Chondrocyte (in vitro differentiated cells): ENCODE measurements around the gene INTS11. TPM values are rescaled to one million over a fixed set of nuclear protein-coding genes. Genes with fewer than 3 reads are reported as not detected.
A peak's percentile ranks its signal among the peaks of the same experiment; 100 is the strongest.

Experiments used
- DNase-seq: peaks from one replicate; pipeline ENCODE4 v3.0.0; 2021; ENCODE audit warnings: mixed read lengths, low spot score
- H3K27ac Mint-ChIP-seq: one replicate; pipeline ENCODE4 v1.8.0; 2021; ENCODE audit warnings: mild to moderate bottlenecking, moderate library complexity, mixed read lengths; ENCODE audit not compliant: unreplicated experiment
- H3K27me3 Mint-ChIP-seq: 2 replicates; pipeline ENCODE4 v1.8.0; 2021; ENCODE audit warnings: low read depth, mixed read lengths
- H3K36me3 Mint-ChIP-seq: 2 replicates; pipeline ENCODE4 v1.8.0; 2021; ENCODE audit warnings: low read depth, mixed read lengths
- H3K4me1 Mint-ChIP-seq: 2 replicates; pipeline ENCODE4 v1.8.0; 2021; ENCODE audit warnings: low read depth, mild to moderate bottlenecking, mixed read lengths
- H3K4me3 Mint-ChIP-seq: one replicate; pipeline ENCODE4 v1.8.0; 2021; ENCODE audit warnings: mild to moderate bottlenecking, moderate library complexity, mixed read lengths; ENCODE audit not compliant: unreplicated experiment
- H3K9me3 Mint-ChIP-seq: 2 replicates; pipeline ENCODE4 v1.8.0; 2021; ENCODE audit warnings: low read depth, mixed read lengths
- total RNA-seq: library from RNA; stranded (reverse); gene quantifications from 3 replicates; pipeline ENCODE4 v1.2.1, GENCODE V29; 2021
- TF ChIP-seq, protein P1 (sequence below): fragments of 200-600 bp; sonication (generic); IDR thresholded peaks from 2 replicates; pipeline ENCODE4 v1.5.0; 2021; ENCODE audit warnings: antibody characterized with exemption, mild to moderate bottlenecking, moderate library complexity

INTS11 gene
- total RNA-seq, 1 donor from 2014 or later, result 73.8 TPM

DNA sequence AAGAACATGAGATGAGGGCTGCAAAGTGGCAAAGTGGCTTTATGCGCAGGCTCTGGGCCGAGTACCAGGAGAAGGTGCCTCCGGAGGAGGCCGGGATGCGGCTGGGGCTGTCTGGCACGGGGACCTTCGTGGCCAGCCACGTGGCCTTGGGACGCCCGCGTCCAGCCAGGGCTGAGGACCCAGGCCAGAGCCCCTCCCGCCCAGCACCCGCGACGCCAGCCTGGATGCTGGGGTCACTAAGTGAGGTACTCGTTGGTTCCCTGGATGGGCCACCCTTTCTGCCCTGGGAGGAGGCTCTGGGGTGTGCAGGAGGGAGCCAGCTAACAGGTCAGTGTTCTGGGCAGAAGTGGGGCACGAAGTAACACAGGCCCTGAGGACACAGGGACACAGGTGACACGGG lies 31.6 kb downstream of the INTS11 start:
- Mint-ChIP-seq H3K9me3 (no peaks in the 10 kb centered on the region), H3K27ac (no peak overlapping the region), H3K27me3 (no peaks in the 10 kb centered on the region), H3K36me3 (no peaks in the 10 kb centered on the region), H3K4me3 (no peak overlapping the region), H3K4me1 (peaks cover 4% of the 10 kb centered on the region)
- TF ChIP-seq, protein P1, sequence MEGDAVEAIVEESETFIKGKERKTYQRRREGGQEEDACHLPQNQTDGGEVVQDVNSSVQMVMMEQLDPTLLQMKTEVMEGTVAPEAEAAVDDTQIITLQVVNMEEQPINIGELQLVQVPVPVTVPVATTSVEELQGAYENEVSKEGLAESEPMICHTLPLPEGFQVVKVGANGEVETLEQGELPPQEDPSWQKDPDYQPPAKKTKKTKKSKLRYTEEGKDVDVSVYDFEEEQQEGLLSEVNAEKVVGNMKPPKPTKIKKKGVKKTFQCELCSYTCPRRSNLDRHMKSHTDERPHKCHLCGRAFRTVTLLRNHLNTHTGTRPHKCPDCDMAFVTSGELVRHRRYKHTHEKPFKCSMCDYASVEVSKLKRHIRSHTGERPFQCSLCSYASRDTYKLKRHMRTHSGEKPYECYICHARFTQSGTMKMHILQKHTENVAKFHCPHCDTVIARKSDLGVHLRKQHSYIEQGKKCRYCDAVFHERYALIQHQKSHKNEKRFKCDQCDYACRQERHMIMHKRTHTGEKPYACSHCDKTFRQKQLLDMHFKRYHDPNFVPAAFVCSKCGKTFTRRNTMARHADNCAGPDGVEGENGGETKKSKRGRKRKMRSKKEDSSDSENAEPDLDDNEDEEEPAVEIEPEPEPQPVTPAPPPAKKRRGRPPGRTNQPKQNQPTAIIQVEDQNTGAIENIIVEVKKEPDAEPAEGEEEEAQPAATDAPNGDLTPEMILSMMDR, result no peak
- DNase-seq, result no peak

GRCh38 chr1:1292442-1292779 lies 32.0 kb downstream of the INTS11 start:
- no peaks in the 10 kb centered on the region for H3K36me3 Mint-ChIP-seq
- H3K4me1 Mint-ChIP-seq, result peaks cover 4% of the 10 kb centered on the region
- H3K27me3 Mint-ChIP-seq, result no peaks in the 10 kb centered on the region
- TF ChIP-seq, protein P1, result no peak
- no peak overlapping the region for H3K4me3 Mint-ChIP-seq
- H3K9me3 Mint-ChIP-seq, result no peaks in the 10 kb centered on the region
- no peak overlapping the region for H3K27ac Mint-ChIP-seq
- DNase-seq, result no peak

DNA sequence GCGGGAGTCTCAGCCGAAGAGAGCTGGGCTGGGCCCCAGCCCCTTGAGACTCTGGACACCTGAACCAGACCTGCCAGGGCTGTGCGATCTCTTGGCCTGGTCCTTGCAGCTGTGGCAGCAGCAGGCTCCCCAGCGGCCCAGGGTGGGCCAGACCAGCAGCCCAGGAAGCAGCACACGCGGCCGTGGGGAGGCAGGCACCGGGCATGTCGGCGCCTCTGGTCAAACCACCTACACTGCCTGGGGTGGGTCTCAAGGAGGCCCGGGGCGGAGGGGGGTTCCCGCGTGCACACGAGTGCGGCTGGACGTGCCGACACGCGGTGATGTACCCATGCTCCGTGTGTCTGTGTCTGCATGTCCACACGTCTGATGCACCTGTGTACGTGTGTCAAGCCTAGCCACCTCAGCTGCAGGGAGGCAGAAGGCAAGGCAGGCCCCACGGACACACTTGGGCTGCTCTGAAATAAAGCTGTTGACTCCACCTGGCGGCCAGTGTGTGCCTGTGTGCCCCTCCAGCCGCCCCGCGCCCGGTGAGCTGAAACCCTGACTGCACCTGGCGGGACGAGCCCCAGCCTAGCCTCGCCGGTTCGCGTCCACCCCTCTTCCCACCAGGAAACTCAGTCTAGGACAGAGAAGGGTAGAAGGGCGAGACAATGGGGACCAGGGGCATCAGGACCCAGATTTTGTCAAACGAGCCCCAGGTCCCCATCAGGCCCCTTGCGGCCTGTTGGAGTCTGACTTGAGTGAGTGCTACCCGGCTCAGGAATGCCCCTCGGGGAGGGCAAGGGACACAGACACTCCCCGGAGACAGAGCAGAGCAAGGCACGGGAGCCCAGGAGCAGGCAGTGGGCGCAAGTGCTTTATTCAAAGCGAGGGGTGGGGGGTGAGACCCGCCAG lies 32.7 kb downstream of the INTS11 start:
- Mint-ChIP-seq H3K27ac (no peak overlapping the region), H3K4me3 (no peak overlapping the region), H3K36me3 (no peaks in the 10 kb centered on the region), H3K9me3 (no peaks in the 10 kb centered on the region), H3K27me3 (no peaks in the 10 kb centered on the region), H3K4me1 (peaks cover 4% of the 10 kb centered on the region)
- DNase-seq, result no peak
- TF ChIP-seq, protein P1, result peak; percentile 80

- no peaks in the 10 kb centered on the region for H3K9me3 Mint-ChIP-seq
- no peak for DNase-seq
- no peaks in the 10 kb centered on the region for H3K36me3 Mint-ChIP-seq
- TF ChIP-seq, protein P1, result no peak
- H3K4me1 Mint-ChIP-seq, result peaks cover 4% of the 10 kb centered on the region
- no peaks in the 10 kb centered on the region for H3K27me3 Mint-ChIP-seq
- no peak overlapping the region for H3K4me3 Mint-ChIP-seq
- no peak overlapping the region for H3K27ac Mint-ChIP-seq
These were observed 33.4 kb downstream of the INTS11 start for GRCh38 chr1:1291023-1291528.

GRCh38 chr1:1290238-1290731 lies 34.2 kb downstream of the INTS11 start:
- Mint-ChIP-seq H3K27me3 (no peaks in the 10 kb centered on the region), H3K9me3 (no peaks in the 10 kb centered on the region), H3K36me3 (no peaks in the 10 kb centered on the region), H3K4me1 (peaks cover 4% of the 10 kb centered on the region), H3K27ac (peak overlapping the region; percentile 27), H3K4me3 (no peak overlapping the region)
- TF ChIP-seq, protein P1, result peak; percentile 77
- DNase-seq, result no peak
